ENCODE results near the gene MFSD1.

DNA sequence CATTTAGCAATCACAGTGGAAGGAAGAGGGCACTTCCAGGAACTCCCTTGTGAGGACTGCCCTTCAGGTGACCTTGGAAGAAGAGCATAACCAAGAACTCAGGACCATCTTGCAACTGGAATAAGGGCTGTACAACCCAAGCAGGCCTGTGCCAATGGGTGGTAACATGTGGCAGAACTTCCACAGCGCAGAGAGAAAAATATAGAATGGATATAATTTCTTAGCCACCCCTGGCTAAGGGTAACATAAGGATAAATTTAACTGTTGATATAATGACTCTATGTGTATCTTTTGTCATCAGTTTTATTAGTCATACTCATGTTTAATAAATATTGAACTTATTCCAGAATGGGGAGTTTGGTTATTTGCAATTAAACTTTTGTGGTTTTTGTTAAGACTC is 13.4 kb upstream of the MFSD1 start:
- TF ChIP-seq, protein P1, sequence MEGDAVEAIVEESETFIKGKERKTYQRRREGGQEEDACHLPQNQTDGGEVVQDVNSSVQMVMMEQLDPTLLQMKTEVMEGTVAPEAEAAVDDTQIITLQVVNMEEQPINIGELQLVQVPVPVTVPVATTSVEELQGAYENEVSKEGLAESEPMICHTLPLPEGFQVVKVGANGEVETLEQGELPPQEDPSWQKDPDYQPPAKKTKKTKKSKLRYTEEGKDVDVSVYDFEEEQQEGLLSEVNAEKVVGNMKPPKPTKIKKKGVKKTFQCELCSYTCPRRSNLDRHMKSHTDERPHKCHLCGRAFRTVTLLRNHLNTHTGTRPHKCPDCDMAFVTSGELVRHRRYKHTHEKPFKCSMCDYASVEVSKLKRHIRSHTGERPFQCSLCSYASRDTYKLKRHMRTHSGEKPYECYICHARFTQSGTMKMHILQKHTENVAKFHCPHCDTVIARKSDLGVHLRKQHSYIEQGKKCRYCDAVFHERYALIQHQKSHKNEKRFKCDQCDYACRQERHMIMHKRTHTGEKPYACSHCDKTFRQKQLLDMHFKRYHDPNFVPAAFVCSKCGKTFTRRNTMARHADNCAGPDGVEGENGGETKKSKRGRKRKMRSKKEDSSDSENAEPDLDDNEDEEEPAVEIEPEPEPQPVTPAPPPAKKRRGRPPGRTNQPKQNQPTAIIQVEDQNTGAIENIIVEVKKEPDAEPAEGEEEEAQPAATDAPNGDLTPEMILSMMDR (conservative IDR thresholded peaks at IDR 0.05; ENCODE audit: low read length): no peak
- no peak for TF ChIP-seq EZH2phosphoT487 (IDR thresholded peaks at IDR 0.05; ENCODE audit: borderline replicate concordance, low read depth, low read length)
